H9 (cell line): ENCODE results near the gene GLCCI1. TPM values are rescaled to one million over a fixed set of nuclear protein-coding genes. Genes with fewer than 3 reads are reported as not detected.

Experiments
- DNase-seq: peaks from one replicate; pipeline ENCODE4 v3.0.0-alpha.2; 2017
- H2AFZ ChIP-seq: one replicate; pipeline ENCODE4 v1.6.1; 2013; ENCODE audit warnings: mild to moderate bottlenecking, low read length, control low read depth, moderate library complexity
- H2AK5ac ChIP-seq: 2 replicates; pipeline ENCODE4 v1.6.1; 2013; ENCODE audit warnings: low read length, control low read depth, mixed read lengths; ENCODE audit not compliant: insufficient read length
- H2BK120ac ChIP-seq: one replicate; pipeline ENCODE4 v1.6.1; 2013; ENCODE audit warnings: low read depth, mild to moderate bottlenecking, low read length, control low read depth, inconsistent platforms; ENCODE audit not compliant: poor library complexity, severe bottlenecking
- H2BK12ac ChIP-seq: 2 replicates; pipeline ENCODE4 v1.6.1; 2013; ENCODE audit warnings: low read length, control low read depth, mixed read lengths, low read depth; ENCODE audit not compliant: insufficient read length
- H2BK15ac ChIP-seq: 2 replicates; pipeline ENCODE4 v1.6.1; 2013; ENCODE audit warnings: low read depth, low read length, control low read depth
- H2BK20ac ChIP-seq: one replicate; pipeline ENCODE4 v1.6.1; 2013; ENCODE audit warnings: low read depth, mild to moderate bottlenecking, low read length, control low read depth, inconsistent platforms; ENCODE audit not compliant: poor library complexity, severe bottlenecking
- H2BK5ac ChIP-seq: 2 replicates; pipeline ENCODE4 v1.6.1; 2013; ENCODE audit warnings: low read length, control low read depth, mixed read lengths; ENCODE audit not compliant: insufficient read length
- H3K14ac ChIP-seq: 2 replicates; pipeline ENCODE4 v1.6.1; 2013; ENCODE audit warnings: low read length, control low read depth; ENCODE audit not compliant: insufficient read depth
- H3K18ac ChIP-seq: 2 replicates; pipeline ENCODE4 v1.6.1; 2013; ENCODE audit warnings: low read depth, mild to moderate bottlenecking, mixed read lengths, low read length, control low read depth; ENCODE audit not compliant: insufficient read length
- H3K23ac ChIP-seq: 2 replicates; pipeline ENCODE4 v1.6.1; 2013; ENCODE audit warnings: low read length, control low read depth, mixed read lengths, low read depth; ENCODE audit not compliant: insufficient read length
- H3K23me2 ChIP-seq: 2 replicates; pipeline ENCODE4 v1.6.1; 2013; ENCODE audit warnings: low read depth, mild to moderate bottlenecking, mixed read lengths, low read length, control low read depth; ENCODE audit not compliant: insufficient read length, poor library complexity, severe bottlenecking
- H3K27ac ChIP-seq: 2 replicates; pipeline ENCODE4 v1.5.1; 2013; ENCODE audit warnings: low read length, control low read depth, mixed read lengths, low read depth; ENCODE audit not compliant: insufficient read length
- H3K27me3 ChIP-seq: 2 replicates; pipeline ENCODE4 v1.6.1; 2013; ENCODE audit warnings: low read length, control low read depth, inconsistent platforms; ENCODE audit not compliant: insufficient read depth
- H3K4ac ChIP-seq: 2 replicates; pipeline ENCODE4 v1.6.1; 2013; ENCODE audit warnings: low read depth, mild to moderate bottlenecking, control low read depth, inconsistent platforms, low read length, moderate library complexity
- H3K4me1 ChIP-seq: 2 replicates; pipeline ENCODE4 v1.6.1; 2013; ENCODE audit warnings: low read length, control low read depth, inconsistent platforms; ENCODE audit not compliant: insufficient read depth
- H3K4me2 ChIP-seq: 2 replicates; pipeline ENCODE4 v1.6.1; 2013; ENCODE audit warnings: low read length, control low read depth, mixed read lengths; ENCODE audit not compliant: insufficient read length, insufficient read depth
- H3K56ac ChIP-seq: 2 replicates; pipeline ENCODE4 v1.6.1; 2013; ENCODE audit warnings: low read depth, mild to moderate bottlenecking, mixed read lengths, low read length, control low read depth; ENCODE audit not compliant: insufficient read length
- H3K79me1 ChIP-seq: 2 replicates; pipeline ENCODE4 v1.6.1; 2013; ENCODE audit warnings: low read depth, mild to moderate bottlenecking, moderate library complexity, low read length, control low read depth, inconsistent platforms; ENCODE audit not compliant: insufficient read depth, poor library complexity, severe bottlenecking
- H3K79me2 ChIP-seq: 2 replicates; pipeline ENCODE4 v1.6.1; 2013; ENCODE audit warnings: low read length, control low read depth, inconsistent platforms; ENCODE audit not compliant: insufficient read depth
- H3K9ac ChIP-seq: 2 replicates; pipeline ENCODE4 v1.6.1; 2013; ENCODE audit warnings: low read length, control low read depth, mixed read lengths; ENCODE audit not compliant: insufficient read length; ENCODE audit errors: extremely low read depth
- H3K9me3 ChIP-seq: one replicate; pipeline ENCODE4 v1.6.1; 2013; ENCODE audit warnings: low read depth, low read length, inconsistent platforms; ENCODE audit not compliant: control insufficient read depth
- H3T11ph ChIP-seq: one replicate; pipeline ENCODE4 v1.6.1; 2013; ENCODE audit warnings: mild to moderate bottlenecking, low read length, control low read depth, inconsistent platforms
- H4K20me1 ChIP-seq: one replicate; pipeline ENCODE4 v1.6.1; 2013; ENCODE audit not compliant: control insufficient read depth, insufficient read length, insufficient read depth
- H4K5ac ChIP-seq: 2 replicates; pipeline ENCODE4 v1.6.1; 2013; ENCODE audit warnings: low read depth, mild to moderate bottlenecking, mixed read lengths, low read length, control low read depth; ENCODE audit not compliant: insufficient read length
- H4K8ac ChIP-seq: replicated peaks from 2 replicates; pipeline ENCODE4 v1.6.1; 2013; ENCODE audit warnings: low read length, control low read depth, mixed read lengths, low read depth; ENCODE audit not compliant: insufficient read length
- H4K91ac ChIP-seq: 2 replicates; pipeline ENCODE4 v1.6.1; 2013; ENCODE audit warnings: low read depth, mild to moderate bottlenecking, moderate library complexity, mixed read lengths, low read length, control low read depth; ENCODE audit not compliant: insufficient read length
- H3K27ac Mint-ChIP-seq, 3 experiments: 2 replicates in 2 of 3; 3 replicates in 1 of 3; pipeline ENCODE4 v1.8.0; 2020 to 2021; ENCODE audit warnings: mixed read lengths in 3 of 3, mild to moderate bottlenecking in 1 of 3, moderate library complexity in 1 of 3
- H3K27me3 Mint-ChIP-seq: 2 replicates; pipeline ENCODE4 v1.8.0; 2021; ENCODE audit warnings: low read depth, mild to moderate bottlenecking, moderate library complexity, mixed read lengths
- H3K36me3 Mint-ChIP-seq, 3 experiments: 2 replicates in 2 of 3; 3 replicates in 1 of 3; pipeline ENCODE4 v1.8.0; 2020 to 2021; ENCODE audit warnings: low read depth in 3 of 3, mixed read lengths in 3 of 3; ENCODE audit not compliant: insufficient read depth in 1 of 3
- H3K4me1 Mint-ChIP-seq, 2 experiments: 2 replicates each; pipeline ENCODE4 v1.8.0; 2020; ENCODE audit warnings: mixed read lengths in 2 of 2
- H3K4me3 Mint-ChIP-seq, 2 experiments: 2 replicates in 1 of 2; 3 replicates in 1 of 2; pipeline ENCODE4 v1.8.0; 2020 to 2021; ENCODE audit warnings: mild to moderate bottlenecking in 2 of 2, mixed read lengths in 2 of 2, moderate library complexity in 1 of 2
- H3K9me3 Mint-ChIP-seq, 2 experiments: 2 replicates in 1 of 2; 3 replicates in 1 of 2; pipeline ENCODE4 v1.8.0; 2020; ENCODE audit warnings: mild to moderate bottlenecking in 2 of 2, mixed read lengths in 2 of 2, moderate library complexity in 1 of 2
- CTCF ChIP-seq: fragments of 200-600 bp; sonication (generic); conservative IDR thresholded peaks from 3 replicates; pipeline ENCODE4 v1.8.0; 2021; ENCODE audit warnings: antibody characterized with exemption, mild to moderate bottlenecking
- WGBS: extraction: QIAGEN DNeasy Blood & Tissue Kit; methylation state at CpG from one replicate; pipeline ENCODE4 v1.1.7; 2013; ENCODE audit warnings: missing lambda C conversion rate, low lambda C conversion rate, mixed read lengths; ENCODE audit not compliant: insufficient read length; ENCODE audit errors: extremely low coverage; 5-methylcytosine and 5-hydroxymethylcytosine counted together
- total RNA-seq: library from RNA; stranded (reverse); gene quantifications from 2 replicates; pipeline ENCODE4 v1.2.1, GENCODE V29; 2021

The GLCCI1 gene
- total RNA-seq, 1 experiment from 2014 or later: 19.1 TPM

GRCh38 chr7:7984424-7984823 is 15.8 kb downstream of the GLCCI1 start:
- H2AK5ac ChIP-seq: no peak overlapping the region
- no peaks in the 10 kb centered on the region for H3K4me1 ChIP-seq
- H3K23me2 ChIP-seq: no peaks in the 10 kb centered on the region
- H3K56ac ChIP-seq: no peak overlapping the region
- H2BK5ac ChIP-seq: no peak overlapping the region
- Mint-ChIP-seq H3K27me3 (no peaks in the 10 kb centered on the region), H3K9me3 (no peaks in the 10 kb centered on the region), H3K4me1 (peaks cover 12 to 13% of the 10 kb centered on the region in 2 experiments; a peak in 3 of 4 replicates), H3K27ac (no peak overlapping the region), H3K4me3 (no peak overlapping the region), H3K36me3 (no peaks in the 10 kb centered on the region)
- H3K18ac ChIP-seq: no peak overlapping the region
- H4K5ac ChIP-seq: no peak overlapping the region
- H3K27ac ChIP-seq: no peak overlapping the region
- H3K4ac ChIP-seq: no peak overlapping the region
- no peak overlapping the region for H4K8ac ChIP-seq
- no peak overlapping the region for H2BK20ac ChIP-seq
- no peak overlapping the region for H2BK120ac ChIP-seq
- DNase-seq: no peak
- H3K9ac ChIP-seq: no peak overlapping the region
- H3K14ac ChIP-seq: no peak overlapping the region
- peaks cover 3% of the 10 kb centered on the region; the same call in 1 of the 2 replicates for H3K79me2 ChIP-seq
- no peak overlapping the region for H3K23ac ChIP-seq
- no peaks in the 10 kb centered on the region for H3K79me1 ChIP-seq
- no peak overlapping the region for H2BK15ac ChIP-seq
- H4K91ac ChIP-seq: no peak overlapping the region
- H3K27me3 ChIP-seq: no peaks in the 10 kb centered on the region
- no CpG with 5 or more reads among the region's 3 CpGs for whole genome bisulfite sequencing
- H3K4me2 ChIP-seq: no peak overlapping the region
- H4K20me1 ChIP-seq: no peaks in the 10 kb centered on the region
- TF ChIP-seq CTCF: no peak
- no peaks in the 10 kb centered on the region for H3K9me3 ChIP-seq
- H3T11ph ChIP-seq: no peak overlapping the region
- no peak overlapping the region for H2BK12ac ChIP-seq
- no peak overlapping the region for H2AFZ ChIP-seq
